K562 (cell line): ENCODE measurements around the gene ARHGAP9. TPM values are rescaled to one million over a fixed set of nuclear protein-coding genes. Genes with fewer than 3 reads are reported as not detected.

Experiments used
- BRF2 ChIP-seq: IDR thresholded peaks from 3 replicates; pipeline ENCODE4 v1.6.1; 2011; ENCODE audit warnings: borderline replicate concordance, mild to moderate bottlenecking; ENCODE audit not compliant: insufficient read length, insufficient read depth
- CEBPZ ChIP-seq: fragments of 150-350 bp; IDR thresholded peaks from 2 replicates; pipeline ENCODE4 v1.6.1; 2014; ENCODE audit warnings: low read depth, mild to moderate bottlenecking, low read length, borderline replicate concordance
- FOXA3 ChIP-seq, 2 experiments: fragments of 450-650 bp in 1 of 2; sonication (generic) in 1 of 2; formaldehyde crosslinking; IDR thresholded peaks in 1 of 2; conservative IDR thresholded peaks in 1 of 2; 2 replicates each; pipeline versions ENCODE4 v1.4.0 to v1.8.0; 2020 to 2022; ENCODE audit warnings: mild to moderate bottlenecking in 2 of 2, missing genetic modification reagents in 1 of 2
- GMEB1 ChIP-seq: fragments of 250-450 bp; sonication (Bioruptor Pico); IDR thresholded peaks from 2 replicates; pipeline ENCODE4 v1.4.0; 2020; ENCODE audit warnings: mild to moderate bottlenecking
- HMBOX1 ChIP-seq: sonication (generic); IDR thresholded peaks from 2 replicates; pipeline ENCODE4 v1.6.1; 2016
- MIER1 ChIP-seq: fragments of 450-650 bp; IDR thresholded peaks from 2 replicates; pipeline ENCODE4 v1.6.1; 2016; ENCODE audit warnings: antibody characterized with exemption, mild to moderate bottlenecking, low read depth
- MLLT1 ChIP-seq, 2 experiments: fragments of 450-650 bp; IDR thresholded peaks; 2 replicates each; pipeline ENCODE4 v1.6.1; 2016
- RBM25 ChIP-seq: fragments of 200-400 bp; formaldehyde crosslinking; IDR thresholded peaks from 2 replicates; pipeline ENCODE4 v1.6.1; 2018; ENCODE audit warnings: low read length, low read depth, moderate library complexity; ENCODE audit not compliant: severe bottlenecking
- SPI1 ChIP-seq: IDR thresholded peaks from 2 replicates; pipeline ENCODE4 v1.6.1; 2011; ENCODE audit warnings: low read depth, low read length, control low read depth, borderline replicate concordance
- SRSF3 ChIP-seq: fragments of 200-400 bp; formaldehyde crosslinking; IDR thresholded peaks from 2 replicates; pipeline ENCODE4 v1.6.1; 2016; ENCODE audit warnings: mild to moderate bottlenecking, low read length, moderate library complexity; ENCODE audit not compliant: insufficient read depth
- TRIM25 ChIP-seq: fragments of 450-650 bp; IDR thresholded peaks from 2 replicates; pipeline ENCODE4 v1.7.0; 2016; ENCODE audit warnings: borderline replicate concordance
- ZBTB12 ChIP-seq: fragments of 250-450 bp; sonication (Bioruptor Pico); IDR thresholded peaks from 2 replicates; pipeline ENCODE4 v1.4.0; 2020
- ZNF436 ChIP-seq: fragments of 250-450, 450-650 bp; sonication (Bioruptor Pico); formaldehyde crosslinking; IDR thresholded peaks from 2 replicates; pipeline ENCODE4 v1.7.0; 2020; ENCODE audit warnings: mild to moderate bottlenecking
- polyA plus RNA-seq, 8 experiments: library from polyadenylated mRNA; depleted of rRNA in 4 of 8; stranded (reverse) in 5 of 8; unstranded in 3 of 8; fragments of >200 nt; fragmentation: Nextera tagmentation in 2 of 8; fragmentation: Illumina TruSeq in 1 of 8; extraction: Ambion mirVana in 2 of 8; extraction: Trizol in 1 of 8; gene quantifications; 2 replicates each; pipeline versions ENCODE4 v1.2.1 to v1.2.3, GENCODE V29; 2011 to 2014; ENCODE audit warnings: inconsistent platforms in 1 of 8, missing spikeins in 1 of 8
- total RNA-seq, 7 experiments: library from RNA; depleted of rRNA in 6 of 7; stranded (reverse); fragments of >200 nt in 6 of 7; fragmentation: Illumina TruSeq in 2 of 7; extraction: Trizol in 2 of 7; gene quantifications; 2 replicates each; pipeline versions ENCODE4 v1.2.1 to v1.2.3, GENCODE V29; 2011 to 2021; ENCODE audit warnings: low replicate concordance in 1 of 7

ARHGAP9 gene
- total and polyA plus RNA-seq, 9 of the 15 experiments (the other 6 are each of a cell fraction or from before 2014, with no cell fraction given), result 1.5 to 10.2 (median 5.1) TPM

- TF ChIP-seq SPI1 (no peak), ZNF436 (no peak), HMBOX1 (no peak), FOXA3 (CRISPR knock-in tag; conservative IDR thresholded peaks at IDR 0.05 in 1 of 2, IDR thresholded peaks at IDR 0.05 in 1 of 2) (no peak), MIER1 (no peak), MLLT1 (IDR thresholded peaks at IDR 0.05) (peak in 1 of 2 experiments; percentile 15; a peak in 1 of 4 replicates), CEBPZ (no peak), GMEB1 (CRISPR knock-in tag) (no peak), SRSF3 (no peak), TRIM25 (no peak), ZBTB12 (CRISPR knock-in tag) (no peak), RBM25 (no peak), BRF2 (no peak)
Measured at GRCh38 chr12:57518920-57519795, 39.5 kb upstream of the ARHGAP9 start (continued).
